ENCODE data around the gene BOD1L1. TPM values are rescaled to one million over a fixed set of nuclear protein-coding genes. Genes with fewer than 3 reads are reported as not detected.

Gene BOD1L1
- total and polyA plus RNA-seq, 2 of the 8 experiments (the other 6 are each of a cell fraction or from before 2014, with no cell fraction given): 6.8 to 39.3 TPM

GRCh38 chr4:13524504-13525243 is 102.9 kb downstream of the BOD1L1 start (continued):
- TF ChIP-seq EP300 (IDR thresholded peaks at IDR 0.05; ENCODE audit: borderline replicate concordance in 1 of 2, low read depth in 2 of 2, low read length in 2 of 2): no peak
- TF ChIP-seq, protein P1, sequence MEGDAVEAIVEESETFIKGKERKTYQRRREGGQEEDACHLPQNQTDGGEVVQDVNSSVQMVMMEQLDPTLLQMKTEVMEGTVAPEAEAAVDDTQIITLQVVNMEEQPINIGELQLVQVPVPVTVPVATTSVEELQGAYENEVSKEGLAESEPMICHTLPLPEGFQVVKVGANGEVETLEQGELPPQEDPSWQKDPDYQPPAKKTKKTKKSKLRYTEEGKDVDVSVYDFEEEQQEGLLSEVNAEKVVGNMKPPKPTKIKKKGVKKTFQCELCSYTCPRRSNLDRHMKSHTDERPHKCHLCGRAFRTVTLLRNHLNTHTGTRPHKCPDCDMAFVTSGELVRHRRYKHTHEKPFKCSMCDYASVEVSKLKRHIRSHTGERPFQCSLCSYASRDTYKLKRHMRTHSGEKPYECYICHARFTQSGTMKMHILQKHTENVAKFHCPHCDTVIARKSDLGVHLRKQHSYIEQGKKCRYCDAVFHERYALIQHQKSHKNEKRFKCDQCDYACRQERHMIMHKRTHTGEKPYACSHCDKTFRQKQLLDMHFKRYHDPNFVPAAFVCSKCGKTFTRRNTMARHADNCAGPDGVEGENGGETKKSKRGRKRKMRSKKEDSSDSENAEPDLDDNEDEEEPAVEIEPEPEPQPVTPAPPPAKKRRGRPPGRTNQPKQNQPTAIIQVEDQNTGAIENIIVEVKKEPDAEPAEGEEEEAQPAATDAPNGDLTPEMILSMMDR (IDR thresholded peaks at IDR 0.05; ENCODE audit: control extremely low read depth in 1 of 3, insufficient read depth in 1 of 3, low read depth in 1 of 3, low read length in 3 of 3): no peak
- no peak for TF ChIP-seq SRF (IDR thresholded peaks at IDR 0.05; ENCODE audit: low read depth, low read length)
- TF ChIP-seq RFX5 (IDR thresholded peaks at IDR 0.05; ENCODE audit: borderline replicate concordance, low read depth, low read length): no peak
- TF ChIP-seq, protein P2, sequence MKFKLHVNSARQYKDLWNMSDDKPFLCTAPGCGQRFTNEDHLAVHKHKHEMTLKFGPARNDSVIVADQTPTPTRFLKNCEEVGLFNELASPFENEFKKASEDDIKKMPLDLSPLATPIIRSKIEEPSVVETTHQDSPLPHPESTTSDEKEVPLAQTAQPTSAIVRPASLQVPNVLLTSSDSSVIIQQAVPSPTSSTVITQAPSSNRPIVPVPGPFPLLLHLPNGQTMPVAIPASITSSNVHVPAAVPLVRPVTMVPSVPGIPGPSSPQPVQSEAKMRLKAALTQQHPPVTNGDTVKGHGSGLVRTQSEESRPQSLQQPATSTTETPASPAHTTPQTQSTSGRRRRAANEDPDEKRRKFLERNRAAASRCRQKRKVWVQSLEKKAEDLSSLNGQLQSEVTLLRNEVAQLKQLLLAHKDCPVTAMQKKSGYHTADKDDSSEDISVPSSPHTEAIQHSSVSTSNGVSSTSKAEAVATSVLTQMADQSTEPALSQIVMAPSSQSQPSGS (IDR thresholded peaks at IDR 0.05; ENCODE audit: low read length): no peak
- TF ChIP-seq RNF2 (IDR thresholded peaks at IDR 0.05; ENCODE audit: borderline replicate concordance, low read depth, low read length, missing control alignments, poor library complexity, severe bottlenecking): peak; percentile 77
- TF ChIP-seq BRCA1 (IDR thresholded peaks at IDR 0.05; ENCODE audit: low read depth, low read length): no peak
- TF ChIP-seq MAX (IDR thresholded peaks at IDR 0.05): peak; percentile 46; the same call in 1 of the 2 replicates
- no peak for TF ChIP-seq CREB1 (IDR thresholded peaks at IDR 0.05)
- TF ChIP-seq SIRT6 (IDR thresholded peaks at IDR 0.05; ENCODE audit: low read length): no peak
- TF ChIP-seq CBX8 (IDR thresholded peaks at IDR 0.05; ENCODE audit: borderline replicate concordance, low read depth, low read length): no peak
- no peak for TF ChIP-seq TEAD4 (IDR thresholded peaks at IDR 0.05; ENCODE audit: low read depth, low read length)
- peak; percentile 22; the same call in 1 of the 2 replicates for TF ChIP-seq EGR1 (IDR thresholded peaks at IDR 0.05; ENCODE audit: borderline replicate concordance, low read depth, low read length)
- no peak for TF ChIP-seq SP1 (IDR thresholded peaks at IDR 0.05; ENCODE audit: low read depth, low read length)
- TF ChIP-seq JUN (IDR thresholded peaks at IDR 0.05; ENCODE audit: low read depth, low read length): no peak
- peak; percentile 47 for TF ChIP-seq ASH2L (IDR thresholded peaks at IDR 0.05; ENCODE audit: low read length)
- no peak for TF ChIP-seq USF2 (IDR thresholded peaks at IDR 0.05; ENCODE audit: low read length)
- no peak for TF ChIP-seq SP4 (IDR thresholded peaks at IDR 0.05; ENCODE audit: low read length)
- TF ChIP-seq HDAC6 (IDR thresholded peaks at IDR 0.05; ENCODE audit: low read depth, low read length): no peak

Data from H1 (cell line).